ENCODE results near the gene SYF2.
"Not testable (repeated sequence)": the region's sequence is repeated elsewhere in the genome, so short reads cannot be mapped to it uniquely, and the experiment has no call there.

Gene SYF2

DNA sequence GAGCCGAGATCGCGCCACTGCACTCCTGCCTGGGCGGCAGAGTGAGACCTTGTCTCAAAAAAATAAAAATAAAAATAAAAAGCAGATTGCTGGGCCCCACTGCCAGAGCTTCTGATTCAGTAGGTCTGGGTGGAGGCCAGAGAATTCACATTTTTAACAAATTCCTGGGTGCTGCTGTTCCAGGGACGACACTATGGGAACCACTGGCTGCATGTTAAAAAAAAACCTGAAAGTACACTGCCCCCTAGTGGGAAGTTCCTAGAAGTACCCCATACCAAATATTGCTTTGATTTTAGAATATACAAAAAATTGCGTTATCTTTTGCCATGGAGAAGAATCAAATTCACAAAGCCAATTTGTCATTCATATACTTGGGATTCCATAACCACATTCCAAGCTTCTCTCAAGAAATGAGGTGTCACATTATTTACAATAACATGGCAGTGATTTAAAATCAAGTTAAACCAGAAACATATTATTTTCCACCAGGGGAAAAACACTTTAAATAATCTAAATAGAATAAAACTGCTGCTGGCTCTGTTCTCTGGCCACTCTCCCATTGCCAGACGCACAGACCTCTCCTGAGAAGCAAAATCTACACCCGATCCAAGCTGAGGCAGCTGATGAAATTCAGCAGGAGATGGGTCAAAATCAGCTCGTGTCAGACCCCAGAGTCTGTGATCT, 27.4 kb downstream of the SYF2 start:
- DNase-seq, result no peak

DNA sequence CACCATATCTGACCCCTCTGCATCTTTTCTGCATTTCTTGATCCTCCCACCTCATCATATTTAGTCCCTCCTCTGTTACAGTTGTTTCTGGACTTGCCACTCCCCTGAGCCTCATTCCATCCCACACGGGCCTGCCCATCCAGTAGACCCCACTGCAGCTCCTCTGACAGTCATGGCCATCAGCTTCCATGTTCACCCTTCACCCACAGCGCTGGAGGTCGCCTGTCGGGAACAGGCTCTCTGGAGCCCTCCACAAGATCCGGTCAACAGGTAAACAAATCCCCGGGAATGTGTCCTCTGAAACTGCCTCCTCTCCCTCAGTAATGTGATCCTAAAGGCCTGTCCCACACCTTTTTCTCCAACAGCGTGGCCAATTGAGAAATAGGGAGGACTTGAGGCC, 31.3 kb downstream of the SYF2 start:
- no peak for DNase-seq

DNA sequence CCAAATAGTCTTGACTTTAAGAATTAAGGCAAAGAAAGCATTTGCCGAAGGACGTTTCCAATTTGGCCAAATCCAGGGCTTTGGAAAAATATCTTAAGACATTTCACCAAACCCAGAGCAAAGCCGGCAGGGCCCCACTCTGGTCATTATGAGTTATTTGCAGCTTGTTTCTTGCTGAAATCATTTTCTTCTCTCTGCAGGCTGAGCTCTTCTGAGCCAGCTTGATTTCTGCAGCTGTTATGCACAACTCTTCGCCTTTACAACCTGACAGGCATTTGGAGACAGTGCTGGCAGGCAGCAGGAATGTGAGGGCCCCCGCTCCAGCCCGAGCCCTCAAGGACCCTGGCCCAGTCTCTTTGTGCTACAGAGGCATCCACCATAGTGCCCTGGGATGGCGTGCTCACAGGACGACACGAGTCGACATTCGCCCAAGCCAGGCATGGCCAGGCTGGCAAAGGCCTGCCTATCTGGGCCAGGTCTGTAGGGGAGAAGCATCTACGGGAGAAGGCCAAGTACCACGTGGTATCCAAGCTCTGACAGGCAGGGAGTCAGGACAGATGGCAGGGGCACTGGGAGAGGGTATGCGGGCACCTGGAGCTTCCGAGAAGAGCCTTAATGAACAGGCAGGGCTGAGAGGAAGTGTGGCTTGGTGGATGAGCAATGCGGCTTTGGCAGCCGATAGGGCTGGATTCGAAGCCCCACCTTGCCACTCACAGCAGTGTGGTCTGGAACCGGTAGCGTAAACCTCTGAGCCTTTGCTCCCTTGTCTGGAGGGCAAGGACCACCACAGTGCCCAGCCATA, 32.3 kb downstream of the SYF2 start:
- no peak for DNase-seq

DNA sequence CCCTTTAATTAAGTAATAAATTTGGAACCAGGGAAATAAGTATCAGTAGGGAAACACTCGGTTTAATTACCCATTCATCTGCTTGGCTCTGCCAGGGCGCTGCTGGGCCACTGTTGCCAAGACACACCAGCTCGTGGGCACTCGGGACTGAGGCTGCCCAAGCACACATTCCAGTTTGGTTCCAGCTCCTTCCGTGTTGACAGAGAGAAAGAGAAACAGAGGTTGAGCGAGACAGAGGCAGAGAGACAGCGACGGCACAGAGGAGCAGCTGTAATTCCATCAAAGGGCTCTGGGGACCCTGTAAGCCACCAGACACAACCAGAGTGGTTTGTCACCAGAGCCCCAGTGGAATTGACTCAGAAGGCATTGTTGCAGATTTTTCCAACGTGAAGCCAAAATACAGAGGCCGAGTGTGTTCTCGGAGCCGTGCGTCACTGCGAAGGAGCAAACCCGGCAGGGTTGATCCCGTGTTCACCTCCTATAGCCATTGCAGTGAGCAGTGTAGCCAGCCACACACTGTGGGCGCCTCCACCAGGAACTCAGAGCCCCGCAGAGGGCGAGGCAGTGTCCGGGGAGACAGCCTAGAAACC, 33.5 kb downstream of the SYF2 start:
- DNase-seq, result no peak

DNA sequence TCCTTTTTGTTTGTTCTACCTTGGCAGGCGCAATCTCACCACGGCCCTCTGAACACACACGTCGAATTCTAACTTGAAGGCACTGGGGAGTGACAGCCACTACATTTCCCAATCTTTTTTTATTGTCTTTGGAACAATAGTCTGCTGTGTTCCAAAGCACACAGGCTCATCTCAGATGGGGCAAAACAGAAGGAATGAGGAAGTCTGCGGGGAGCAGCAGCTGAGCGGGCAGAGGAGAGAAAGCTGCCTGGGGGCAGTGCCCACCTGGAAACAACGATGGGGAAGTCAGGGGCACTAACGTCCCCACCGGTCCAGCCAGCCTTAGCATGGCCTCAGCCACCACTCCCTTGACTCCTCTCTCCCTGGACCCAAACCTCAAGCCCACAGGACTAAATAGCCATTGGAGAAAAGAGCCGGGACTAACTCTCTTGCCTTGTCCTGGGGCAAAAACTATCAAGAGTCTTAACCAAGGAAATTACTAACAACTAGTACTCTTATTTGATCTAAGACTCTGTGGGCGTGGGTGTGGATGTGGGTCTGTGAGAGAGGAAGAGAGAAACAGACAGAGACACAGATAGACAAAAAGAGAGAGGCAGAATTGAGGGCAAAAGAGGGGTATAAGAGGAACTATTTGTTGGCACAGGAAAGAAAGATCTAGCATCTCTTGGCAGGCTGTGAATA, 34.2 kb downstream of the SYF2 start:
- no peak for DNase-seq

DNA sequence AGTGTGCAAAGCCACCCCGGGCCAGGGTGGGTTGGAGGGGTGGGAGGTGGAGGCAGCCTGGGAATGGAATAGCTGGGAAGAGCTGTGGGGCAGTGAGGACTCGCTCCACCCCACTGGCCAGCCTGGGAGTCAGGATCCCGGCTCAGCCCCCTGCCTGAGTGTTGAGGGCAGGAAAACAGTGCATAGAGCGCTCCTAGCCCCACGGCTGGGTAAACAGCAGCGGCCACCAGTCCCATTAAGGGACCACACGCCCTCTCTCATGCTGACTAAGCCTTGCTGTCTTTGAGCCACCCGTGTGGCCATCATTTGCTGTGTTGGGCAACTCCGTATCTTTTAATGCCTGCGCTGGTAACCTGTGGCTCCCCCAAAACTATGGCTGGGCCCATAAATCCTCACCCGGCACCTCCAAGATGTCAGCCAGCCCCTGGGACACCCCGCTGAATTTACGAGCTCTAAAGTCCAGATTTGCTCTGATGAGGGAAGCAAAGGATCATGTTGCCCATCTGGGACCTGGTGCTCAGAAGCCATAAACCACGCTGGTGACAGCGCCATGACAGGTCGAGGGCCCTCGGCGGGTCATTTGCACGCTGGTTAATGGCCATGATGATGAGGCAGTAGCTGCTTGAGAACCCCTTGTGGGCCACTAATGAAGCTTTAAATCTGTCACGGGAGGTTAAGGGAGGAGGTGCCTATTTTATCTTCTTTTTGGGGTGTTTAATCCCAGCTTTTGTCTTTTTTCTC, 34.9 kb downstream of the SYF2 start:
- DNase-seq, result no peak

DNA sequence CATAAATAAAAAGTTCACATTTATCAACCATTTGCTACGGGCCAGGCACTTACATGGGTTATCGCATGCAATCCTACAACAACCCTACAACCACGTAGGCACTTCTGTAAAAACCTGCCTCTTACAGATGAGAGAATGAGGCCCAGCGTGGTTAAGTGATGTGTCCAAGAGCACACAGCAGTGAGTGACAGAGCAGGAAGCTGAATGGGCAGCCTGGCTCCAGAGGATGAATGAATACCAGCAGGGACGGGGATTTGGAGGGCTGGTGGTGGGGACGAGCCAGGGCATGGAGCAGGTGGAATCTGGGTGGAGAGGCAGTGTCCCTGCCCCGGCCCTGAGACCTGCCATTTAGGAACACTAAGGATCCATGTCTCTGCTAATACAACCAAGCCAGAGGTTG, 35.5 kb downstream of the SYF2 start:
- DNase-seq, result no peak

GRCh38 chr1:25195835-25196234, 36.5 kb downstream of the SYF2 start:
- DNase-seq, result no peak

DNA sequence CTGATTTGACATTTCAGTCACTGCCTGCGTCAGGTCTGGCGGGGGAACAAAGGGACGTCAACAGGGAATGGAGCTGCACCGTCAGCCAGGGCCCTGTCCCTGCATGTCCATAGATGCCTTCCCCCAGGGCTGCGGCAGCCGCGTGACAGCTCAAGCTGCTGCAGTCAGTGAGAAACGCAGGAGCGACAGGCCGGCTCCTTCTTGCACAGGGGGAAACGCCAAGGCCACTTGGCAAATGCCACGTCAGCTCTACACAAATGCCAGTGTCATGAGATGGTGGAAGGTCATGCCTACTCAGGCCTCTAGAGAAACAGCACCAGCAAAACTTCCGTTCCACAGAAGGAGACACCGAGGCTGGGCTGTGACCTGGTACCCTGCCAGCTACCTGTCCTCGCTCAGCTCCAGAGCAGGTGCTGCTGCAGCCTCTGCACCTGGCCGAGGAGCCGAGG, 37.7 kb downstream of the SYF2 start:
- DNase-seq, result no peak

DNA sequence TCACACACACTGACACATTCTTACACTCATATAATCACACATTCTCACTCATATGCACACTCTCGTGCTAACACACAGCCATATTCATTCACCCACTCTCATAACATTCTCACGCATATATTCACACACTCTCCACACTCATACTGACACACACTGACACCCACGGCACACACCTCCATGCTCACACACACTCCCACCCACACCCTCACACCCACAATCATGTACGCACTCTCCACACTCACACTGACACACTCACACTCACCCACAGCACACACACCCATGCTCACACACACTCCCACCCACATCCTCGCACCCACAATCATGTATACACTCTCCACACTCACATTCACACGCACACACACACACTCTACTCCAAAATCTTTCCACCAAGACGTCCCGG, 38.2 kb downstream of the SYF2 start:
- no peak for DNase-seq

- DNase-seq, result no peak
These were observed 39.1 kb downstream of the SYF2 start for GRCh38 chr1:25193229-25193628.

DNA sequence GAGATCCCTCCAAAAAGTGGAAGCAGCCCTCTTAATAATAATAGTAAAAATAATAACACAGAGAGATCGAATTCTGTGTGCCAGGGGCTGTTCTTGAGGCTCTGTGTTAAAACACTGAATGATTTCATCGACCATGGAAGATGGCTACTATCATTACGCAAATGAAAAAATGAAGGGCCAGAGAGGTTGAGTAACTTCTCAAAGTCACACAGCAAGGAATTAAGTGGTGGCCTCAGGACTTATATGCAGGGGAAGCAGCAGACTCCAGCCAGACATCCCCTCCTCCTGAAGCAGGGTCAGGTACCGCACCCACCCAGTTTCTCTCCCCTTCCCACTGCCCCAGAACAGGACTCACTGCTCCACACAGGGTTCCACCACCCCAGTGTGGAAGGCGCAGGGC, 40.1 kb downstream of the SYF2 start:
- DNase-seq, result no peak

DNA sequence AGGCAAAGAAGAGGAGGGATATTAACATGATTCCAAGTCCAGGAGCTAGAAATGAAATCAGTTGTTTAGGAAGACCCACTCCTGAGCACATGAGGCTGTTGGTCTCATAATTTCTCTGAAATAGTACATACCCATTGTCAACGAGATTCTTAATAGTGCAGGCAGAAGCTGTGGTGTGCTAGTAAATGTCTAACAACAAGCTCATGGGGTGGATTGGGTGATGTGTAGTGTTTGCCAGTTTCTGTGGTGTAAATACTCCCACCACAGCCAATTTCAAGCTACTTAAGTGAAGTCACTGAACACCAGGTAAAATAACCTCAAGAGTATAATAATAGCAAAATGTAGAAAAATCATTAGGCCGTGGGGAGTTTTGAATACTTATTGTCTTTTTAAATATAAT, 42.0 kb downstream of the SYF2 start:
- no peak for DNase-seq

GRCh38 chr1:25187904-25188303, 44.4 kb downstream of the SYF2 start:
- DNase-seq, result not testable (repeated sequence)

GRCh38 chr1:25187077-25187476, 45.2 kb downstream of the SYF2 start:
- no peak for DNase-seq

DNA sequence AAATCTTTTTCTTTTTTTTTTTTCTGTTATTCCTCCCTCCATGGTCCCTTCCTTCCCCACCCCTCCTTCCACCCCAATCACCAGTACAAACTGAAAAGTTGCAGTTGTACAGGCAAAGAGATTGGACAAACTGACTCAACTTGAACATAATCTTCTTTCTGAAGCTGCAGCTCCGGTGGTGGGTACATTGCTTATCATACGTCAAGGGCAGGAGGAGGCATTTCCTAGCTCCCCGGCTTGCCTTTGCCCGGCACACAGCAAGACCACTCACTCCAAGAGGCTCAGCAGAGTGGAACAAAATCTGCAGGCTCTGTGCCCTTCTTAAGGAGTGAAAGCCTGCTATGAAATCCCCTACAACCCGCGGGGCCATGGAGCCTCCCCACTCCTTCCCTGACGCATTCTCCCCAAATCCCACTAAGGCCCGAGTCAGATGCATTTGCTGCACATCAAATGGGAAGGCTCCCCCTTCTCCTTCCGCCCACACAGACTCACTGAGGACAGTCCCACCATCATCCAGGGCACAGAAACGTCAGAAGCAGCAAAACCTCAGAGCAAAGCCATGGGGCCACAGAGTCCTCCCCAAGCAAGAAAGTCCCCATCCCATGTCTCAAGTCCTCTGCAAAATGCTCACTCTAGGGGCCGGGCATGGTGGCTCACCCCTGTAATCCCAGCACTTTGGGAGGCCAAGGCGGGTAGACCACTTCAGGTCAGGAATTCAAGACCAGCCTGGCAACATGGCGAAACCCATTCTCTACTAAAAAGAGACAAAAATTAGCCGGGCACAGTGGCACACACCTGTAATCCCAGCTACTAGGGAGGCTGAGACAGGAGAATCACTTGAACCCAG, 45.9 kb downstream of the SYF2 start:
- DNase-seq, result no peak

GRCh38 chr1:25185409-25186160, 46.7 kb downstream of the SYF2 start:
- no peak for DNase-seq

DNA sequence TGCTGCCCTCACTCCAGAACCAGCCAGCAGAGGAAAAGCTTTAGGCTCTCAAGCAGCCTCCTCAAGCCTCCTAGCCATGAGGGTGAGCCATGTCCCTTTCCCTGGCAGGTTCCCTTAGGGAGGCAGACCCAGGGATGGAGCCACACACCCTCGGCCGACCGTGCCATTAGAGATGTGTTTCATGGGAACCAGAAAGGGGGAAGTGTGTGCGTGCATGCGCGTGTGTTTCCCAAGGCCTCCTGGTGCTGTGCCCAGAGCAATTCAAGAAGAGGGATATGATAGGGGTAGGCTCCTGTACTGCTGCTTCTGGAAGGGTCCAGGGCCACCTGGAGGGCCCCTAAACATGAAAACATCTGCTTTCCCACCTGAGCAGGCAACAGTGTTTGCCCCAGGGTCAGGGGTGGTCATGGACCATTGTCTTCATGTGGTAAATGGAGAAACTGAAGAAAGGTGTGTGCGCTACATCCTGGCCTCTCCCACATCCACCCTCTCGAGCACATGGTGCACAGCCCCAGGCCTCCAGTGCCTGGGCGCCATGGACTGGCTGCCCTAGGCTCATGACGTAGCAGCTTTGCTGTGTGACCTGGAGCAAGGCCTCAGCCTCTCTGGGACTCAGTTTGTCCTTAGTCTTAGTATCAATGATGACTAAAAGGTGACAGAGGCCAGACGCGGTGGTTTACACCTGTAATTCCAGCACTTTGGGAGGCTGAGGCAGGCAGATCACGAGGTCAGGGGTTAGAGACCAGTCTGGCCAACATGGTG, 48.1 kb downstream of the SYF2 start:
- no peak for DNase-seq

DNA sequence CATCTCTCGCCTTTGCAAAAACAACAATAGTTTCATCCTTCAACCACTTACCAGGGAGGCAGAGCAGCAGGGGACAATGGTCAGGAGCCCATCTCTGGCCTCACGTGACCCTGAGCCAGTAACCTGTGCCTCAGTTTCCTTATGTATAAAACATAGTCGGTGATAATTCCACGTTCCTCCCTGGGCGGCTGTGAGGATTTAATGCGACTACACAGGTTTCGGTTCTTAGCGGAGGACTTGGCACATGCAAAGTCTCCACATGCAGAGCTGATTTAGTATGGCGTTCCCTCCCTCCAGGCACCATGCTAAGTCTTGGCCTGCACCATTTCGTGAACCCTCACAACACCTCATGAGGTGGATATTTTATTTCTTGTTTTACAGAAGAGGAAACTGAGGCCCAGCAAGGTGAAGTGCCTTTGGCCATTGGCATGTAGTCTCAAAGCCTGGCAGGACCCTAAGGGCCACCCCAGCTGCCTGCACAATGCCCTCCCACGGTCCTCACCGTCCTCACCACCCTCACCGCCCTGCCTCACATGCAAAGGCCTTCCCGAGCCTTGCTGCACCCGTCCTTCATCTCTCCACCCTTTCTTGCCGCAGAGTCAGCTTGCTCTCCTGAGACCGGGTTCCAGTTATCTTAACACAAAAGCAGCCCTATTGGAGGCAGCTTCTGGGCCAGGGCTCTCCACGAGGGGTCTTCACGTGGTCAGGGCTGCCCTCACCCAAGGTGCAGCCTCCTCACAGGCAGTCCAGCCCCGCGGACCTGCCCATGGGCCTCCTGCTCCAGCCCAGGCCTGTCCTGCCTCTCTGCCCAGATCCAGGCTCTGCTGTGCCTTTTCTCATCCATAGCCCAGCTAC, 48.9 kb downstream of the SYF2 start:
- DNase-seq, result no peak
